D721Med (cell line): ENCODE data around the gene USP12.

Experiments used
- DNase-seq: peaks from one replicate; pipeline ENCODE4 v3.0.0; 2011; ENCODE audit warnings: low spot score; ENCODE audit not compliant: insufficient read length
- FAIRE-seq: peaks from 2 replicates; lab custom pipeline; 2011; peaks lifted over from hg19 to GRCh38; lab: Jason Lieb, UNC
- CTCF ChIP-seq: IDR thresholded peaks from 2 replicates; pipeline ENCODE4 v1.5.1; 2012; ENCODE audit warnings: mild to moderate bottlenecking, control low read depth; ENCODE audit not compliant: insufficient read depth; ENCODE audit errors: missing control alignments

Gene USP12

GRCh38 chr13:27117952-27118351, 53.7 kb downstream of the USP12 start:
- TF ChIP-seq CTCF = no peak
- DNase-seq = no peak

DNA sequence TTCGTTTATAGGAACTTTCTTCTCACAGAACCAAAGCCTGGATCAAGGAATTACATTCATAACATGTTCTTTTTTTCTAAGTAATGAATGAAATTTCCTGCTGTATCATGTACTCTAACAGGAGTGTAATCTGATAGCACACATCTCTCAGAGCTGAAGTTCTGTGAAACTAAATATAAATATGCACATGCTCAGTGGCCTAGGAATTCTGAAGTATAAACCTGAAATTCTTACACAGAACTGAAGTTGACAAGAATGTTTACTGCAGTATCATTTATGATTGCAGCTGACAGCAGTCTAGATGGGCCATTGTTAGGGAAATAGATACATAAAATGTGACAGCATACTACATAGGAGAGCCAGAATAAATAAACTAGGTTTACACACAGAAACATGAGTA, 54.5 kb downstream of the USP12 start:
- FAIRE-seq (no peak), DNase-seq (no peak)
- TF ChIP-seq CTCF = no peak

More at GRCh38 chr13:27117952-27118351, 53.7 kb downstream of the USP12 start:
- FAIRE-seq = no peak

- DNase-seq = no peak
- no peak for FAIRE-seq
- TF ChIP-seq CTCF = no peak
Observed at GRCh38 chr13:27113436-27113835, 58.2 kb downstream of the USP12 start.

DNA sequence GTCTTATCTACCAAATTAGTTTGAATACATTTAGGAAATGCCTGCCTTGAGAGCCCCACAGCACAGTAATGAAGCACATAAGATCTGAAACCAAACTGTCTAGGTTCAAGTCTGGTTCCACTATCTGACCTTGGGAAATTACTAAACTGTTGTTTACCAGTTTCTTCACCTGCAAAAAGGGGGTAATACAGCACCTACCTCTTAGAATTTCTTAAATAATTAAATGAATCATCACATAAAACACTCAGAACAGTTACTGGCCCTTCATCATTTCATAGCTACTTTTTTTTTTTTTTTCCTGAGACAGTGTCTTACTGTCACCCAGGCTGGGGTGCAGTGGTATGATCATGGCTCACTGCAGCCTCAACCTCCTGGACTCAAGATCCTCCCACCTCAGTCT, 59.6 kb downstream of the USP12 start:
- TF ChIP-seq CTCF = no peak
- FAIRE-seq (no peak), DNase-seq (no peak)

DNA sequence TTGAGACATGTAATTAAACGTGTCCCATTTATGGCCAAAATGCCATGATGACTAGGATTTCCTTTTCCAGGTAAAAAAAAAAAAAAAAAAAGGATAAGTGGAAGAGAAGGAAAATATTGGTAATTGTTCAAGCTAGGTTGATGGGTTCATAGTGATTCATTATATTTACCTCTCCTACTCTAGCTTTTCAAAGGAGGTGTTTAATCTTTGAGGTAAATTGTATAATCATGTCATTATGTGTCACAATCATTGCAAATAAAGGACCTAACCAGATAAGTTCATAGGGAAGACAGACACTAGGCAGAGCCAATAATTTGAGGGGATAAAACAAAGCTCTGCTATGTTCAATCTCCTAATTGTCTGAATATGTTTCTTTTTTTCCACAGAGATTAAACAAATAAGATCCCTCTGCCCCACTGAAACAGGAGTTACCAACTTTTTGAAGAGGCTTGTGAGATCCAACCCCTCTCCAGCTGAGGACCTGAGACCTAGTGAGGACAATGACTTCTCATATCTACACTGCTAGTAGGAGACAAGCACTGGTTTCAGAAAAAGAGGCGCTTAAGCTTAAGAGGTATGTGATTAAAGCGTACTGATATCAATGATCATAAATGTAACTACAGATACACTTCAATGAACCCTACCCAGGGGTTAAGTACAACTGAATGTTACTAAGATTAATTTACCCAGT, 61.4 kb downstream of the USP12 start:
- DNase-seq (no peak), FAIRE-seq (no peak)
- TF ChIP-seq CTCF = no peak

DNA sequence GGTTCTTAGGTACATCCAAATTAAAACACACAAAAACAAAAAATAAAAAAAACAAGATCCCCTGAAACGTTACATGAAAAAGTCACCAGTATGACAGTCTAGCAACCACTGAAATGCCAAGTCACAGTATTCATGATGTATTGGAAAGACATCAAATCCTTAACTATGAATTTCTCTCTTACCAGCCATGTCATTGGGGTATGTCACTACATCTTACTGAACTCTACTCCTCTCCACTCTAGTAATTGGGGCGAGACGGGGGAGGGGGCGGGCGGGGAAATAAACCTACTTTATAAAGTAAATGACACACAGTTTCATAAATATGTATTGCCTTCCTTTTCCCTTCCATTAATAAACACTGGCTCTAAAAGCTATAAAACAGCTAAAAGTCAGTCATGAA, 65.5 kb downstream of the USP12 start:
- DNase-seq (no peak), FAIRE-seq (no peak)
- no peak for TF ChIP-seq CTCF

- DNase-seq (no peak), FAIRE-seq (no peak)
- no peak for TF ChIP-seq CTCF
Observed at GRCh38 chr13:27104606-27105005, 67.0 kb downstream of the USP12 start.
